ENCODE measurements around the gene NCOA1.

DNA sequence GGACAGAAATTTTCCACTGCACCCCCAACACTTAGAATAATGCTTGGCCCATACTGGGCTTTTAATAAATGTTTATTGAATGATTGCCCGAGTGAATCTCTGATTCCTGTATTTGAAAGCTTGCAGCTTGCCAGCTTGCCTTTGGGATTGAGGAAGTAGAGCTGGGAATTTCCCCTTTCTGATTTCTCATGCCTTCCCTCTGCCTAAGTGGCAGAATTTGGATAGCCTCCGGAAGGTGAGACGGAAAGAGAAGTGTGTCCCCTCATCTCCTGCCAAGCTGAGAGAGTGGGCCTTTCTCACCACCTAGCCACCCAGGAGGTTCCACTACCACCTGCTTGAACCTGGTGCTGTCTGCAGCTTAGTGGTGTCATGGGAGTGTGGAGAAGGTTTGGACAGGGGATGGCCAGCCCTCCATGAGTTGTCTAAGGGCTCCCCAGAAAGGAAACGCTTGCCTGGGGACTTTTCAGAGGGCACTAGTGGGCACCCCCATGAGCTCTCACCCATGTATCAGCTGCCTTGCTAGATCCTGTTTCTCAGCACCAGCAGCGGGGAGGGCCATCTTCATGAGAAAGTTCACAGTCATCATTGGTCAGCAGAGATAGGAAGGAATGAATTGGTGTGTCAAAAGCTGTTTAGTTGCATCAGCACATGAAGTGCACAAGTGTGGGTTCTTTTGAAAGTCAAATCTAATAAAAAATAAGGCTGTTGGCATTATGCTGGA lies 8.6 kb upstream of the NCOA1 start:
- TF ChIP-seq SMC3 (IDR thresholded peaks at IDR 0.05; ENCODE audit: borderline replicate concordance, low read length) (no peak), EZH2 (IDR thresholded peaks at IDR 0.05; ENCODE audit: borderline replicate concordance, control insufficient read depth, low read depth, low read length) (no peak), TCF12 (IDR thresholded peaks at IDR 0.05; ENCODE audit: low read depth, low read length) (no peak), EP300 (IDR thresholded peaks at IDR 0.05; ENCODE audit: borderline replicate concordance in 1 of 2, control insufficient read depth in 1 of 2, low read depth in 2 of 2, low read length in 2 of 2) (no peak), POLR2AphosphoS5 (IDR thresholded peaks at IDR 0.05; ENCODE audit: low read length) (no peak)
- TF ChIP-seq, protein P1, sequence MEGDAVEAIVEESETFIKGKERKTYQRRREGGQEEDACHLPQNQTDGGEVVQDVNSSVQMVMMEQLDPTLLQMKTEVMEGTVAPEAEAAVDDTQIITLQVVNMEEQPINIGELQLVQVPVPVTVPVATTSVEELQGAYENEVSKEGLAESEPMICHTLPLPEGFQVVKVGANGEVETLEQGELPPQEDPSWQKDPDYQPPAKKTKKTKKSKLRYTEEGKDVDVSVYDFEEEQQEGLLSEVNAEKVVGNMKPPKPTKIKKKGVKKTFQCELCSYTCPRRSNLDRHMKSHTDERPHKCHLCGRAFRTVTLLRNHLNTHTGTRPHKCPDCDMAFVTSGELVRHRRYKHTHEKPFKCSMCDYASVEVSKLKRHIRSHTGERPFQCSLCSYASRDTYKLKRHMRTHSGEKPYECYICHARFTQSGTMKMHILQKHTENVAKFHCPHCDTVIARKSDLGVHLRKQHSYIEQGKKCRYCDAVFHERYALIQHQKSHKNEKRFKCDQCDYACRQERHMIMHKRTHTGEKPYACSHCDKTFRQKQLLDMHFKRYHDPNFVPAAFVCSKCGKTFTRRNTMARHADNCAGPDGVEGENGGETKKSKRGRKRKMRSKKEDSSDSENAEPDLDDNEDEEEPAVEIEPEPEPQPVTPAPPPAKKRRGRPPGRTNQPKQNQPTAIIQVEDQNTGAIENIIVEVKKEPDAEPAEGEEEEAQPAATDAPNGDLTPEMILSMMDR (IDR thresholded peaks at IDR 0.05 in 2 of 3, conservative IDR thresholded peaks at IDR 0.05 in 1 of 3; ENCODE audit: control insufficient read depth in 2 of 3, extremely low read depth in 1 of 3, insufficient read depth in 1 of 3, low read depth in 3 of 3, low read length in 3 of 3) = no peak

Measured in GM12878 (cell line).